ENCODE measurements around the gene EEF1G.
A peak's percentile ranks its signal among the peaks of the same experiment; 100 is the strongest.
"Not testable (repeated sequence)": the region's sequence is repeated elsewhere in the genome, so short reads cannot be mapped to it uniquely, and the experiment has no call there.

Gene EEF1G

GRCh38 chr11:62592146-62592815 is 18.6 kb upstream of the EEF1G start:
- H3K27ac ChIP-seq (ENCODE audit: low read depth, low read length), result peak overlapping the region; percentile 79
- H3K4me3 ChIP-seq (ENCODE audit: insufficient read depth, low read length, poor library complexity, severe bottlenecking), result peak overlapping the region; percentile 58
- 0 out of 2 replicates have a peak, but pooled peaks cover 3% of the 10 kb centered on the region for H3K36me3 ChIP-seq (ENCODE audit: low read length)
- H3K27me3 ChIP-seq (ENCODE audit: low read length), result no peaks in the 10 kb centered on the region
- H3K9me2 ChIP-seq (replicated peaks; ENCODE audit: insufficient read depth, low read length), result no peaks in the 10 kb centered on the region
- H3K79me2 ChIP-seq (ENCODE audit: insufficient read depth, low read length), result peaks cover 16% of the 10 kb centered on the region
- TF ChIP-seq CTCF (IDR thresholded peaks at IDR 0.05; ENCODE audit: insufficient read depth, low read length, poor library complexity, severe bottlenecking) (no peak), EZH2phosphoT487 (conservative IDR thresholded peaks at IDR 0.05; ENCODE audit: low read length) (no peak)
- no peaks in the 10 kb centered on the region for H4K20me1 ChIP-seq (ENCODE audit: low read depth, low read length)
- H2AFZ ChIP-seq (ENCODE audit: low read depth, low read length, severe bottlenecking), result peak overlapping the region; percentile 46
- H3K9ac ChIP-seq (ENCODE audit: low read length), result peak overlapping the region; percentile 73
- peaks cover 29% of the 10 kb centered on the region for H3F3A ChIP-seq (ENCODE audit: insufficient read depth)
- peak overlapping the region; percentile 83 for H3K4me2 ChIP-seq (ENCODE audit: low read depth, low read length, poor library complexity, severe bottlenecking)
- H3K9me3 ChIP-seq (ENCODE audit: insufficient read depth, low read length), result no peaks in the 10 kb centered on the region

GRCh38 chr11:62591448-62592145 is 17.9 kb upstream of the EEF1G start, which contains the start of gene TUT1:
Gene TUT1, minus strand, starts transcription at chr11:62591523. Its CDS starts 38 bp downstream, at chr11:62591485.
- peak within 1 kb of the TSS; percentile 92 for H3K9ac ChIP-seq (ENCODE audit: low read length)
- no peak for TF ChIP-seq CTCF (IDR thresholded peaks at IDR 0.05; ENCODE audit: insufficient read depth, low read length, poor library complexity, severe bottlenecking)
- H3K4me3 ChIP-seq (ENCODE audit: insufficient read depth, low read length, poor library complexity, severe bottlenecking), result peak within 1 kb of the TSS; percentile 99
- peak within 1 kb of the TSS; percentile 93 for H3K4me2 ChIP-seq (ENCODE audit: low read depth, low read length, poor library complexity, severe bottlenecking)
- H2AFZ ChIP-seq (ENCODE audit: low read depth, low read length, severe bottlenecking), result peak within 1 kb of the TSS; percentile 54
- H3K9me3 ChIP-seq (ENCODE audit: insufficient read depth, low read length), result no peaks in the 10 kb centered on the region
- H3K79me2 ChIP-seq (ENCODE audit: insufficient read depth, low read length), result peaks cover 16% of the 10 kb centered on the region
- 0 out of 2 replicates have a peak, but pooled peaks cover 3% of the 10 kb centered on the region for H3K36me3 ChIP-seq (ENCODE audit: low read length)
- no peaks in the 10 kb centered on the region for H3K9me2 ChIP-seq (replicated peaks; ENCODE audit: insufficient read depth, low read length)
- peaks cover 29% of the 10 kb centered on the region for H3F3A ChIP-seq (ENCODE audit: insufficient read depth)
- H4K20me1 ChIP-seq (ENCODE audit: low read depth, low read length), result no peaks in the 10 kb centered on the region
- no peaks in the 10 kb centered on the region for H3K27me3 ChIP-seq (ENCODE audit: low read length)
- H3K27ac ChIP-seq (ENCODE audit: low read depth, low read length), result peak within 1 kb of the TSS; percentile 79

- Histone ChIP-seq H3K9me2 (replicated peaks; ENCODE audit: insufficient read depth, low read length) (no peaks in the 10 kb centered on the region), H3K27ac (ENCODE audit: low read depth, low read length) (no peak overlapping the region), H3F3A (ENCODE audit: insufficient read depth) (peaks cover 15% of the 10 kb centered on the region), H3K27me3 (ENCODE audit: low read length) (no peaks in the 10 kb centered on the region), H4K20me1 (ENCODE audit: low read depth, low read length) (no peaks in the 10 kb centered on the region), H3K9ac (ENCODE audit: low read length) (0 out of 2 replicates have a peak overlapping the region, but pooled peaks have one; percentile 4), H2AFZ (ENCODE audit: low read depth, low read length, severe bottlenecking) (no peak overlapping the region), H3K9me3 (ENCODE audit: insufficient read depth, low read length) (no peaks in the 10 kb centered on the region), H3K4me3 (ENCODE audit: insufficient read depth, low read length, poor library complexity, severe bottlenecking) (no peak overlapping the region), H3K4me2 (ENCODE audit: low read depth, low read length, poor library complexity, severe bottlenecking) (peak overlapping the region; percentile 93), H3K79me2 (ENCODE audit: insufficient read depth, low read length) (peaks cover 24% of the 10 kb centered on the region), H3K36me3 (ENCODE audit: low read length) (peaks cover 8% of the 10 kb centered on the region; the same call in 1 of the 2 replicates)
- peak; percentile 52 for TF ChIP-seq CTCF (IDR thresholded peaks at IDR 0.05; ENCODE audit: insufficient read depth, low read length, poor library complexity, severe bottlenecking)
- TF ChIP-seq EZH2phosphoT487 (conservative IDR thresholded peaks at IDR 0.05; ENCODE audit: low read length), result no peak
These were observed 15.4 kb upstream of the EEF1G start for GRCh38 chr11:62588966-62589637.

GRCh38 chr11:62585356-62585755 is 11.7 kb upstream of the EEF1G start:
- not testable (repeated sequence) for H3K36me3 ChIP-seq (ENCODE audit: low read length); H3K9ac ChIP-seq (ENCODE audit: low read length); H3F3A ChIP-seq (ENCODE audit: insufficient read depth); H4K20me1 ChIP-seq (ENCODE audit: low read depth, low read length); H3K4me3 ChIP-seq (ENCODE audit: insufficient read depth, low read length, poor library complexity, severe bottlenecking); H2AFZ ChIP-seq (ENCODE audit: low read depth, low read length, severe bottlenecking); H3K9me3 ChIP-seq (ENCODE audit: insufficient read depth, low read length); H3K27me3 ChIP-seq (ENCODE audit: low read length); H3K27ac ChIP-seq (ENCODE audit: low read depth, low read length); H3K9me2 ChIP-seq (replicated peaks; ENCODE audit: insufficient read depth, low read length); H3K4me2 ChIP-seq (ENCODE audit: low read depth, low read length, poor library complexity, severe bottlenecking)
- H3K79me2 ChIP-seq (ENCODE audit: insufficient read depth, low read length), result peaks cover 19% of the 10 kb centered on the region

GRCh38 chr11:62581735-62582134 is 8.0 kb upstream of the EEF1G start:
- H3K27ac ChIP-seq (ENCODE audit: low read depth, low read length); H3K9me2 ChIP-seq (replicated peaks; ENCODE audit: insufficient read depth, low read length); H3F3A ChIP-seq (ENCODE audit: insufficient read depth); H3K9ac ChIP-seq (ENCODE audit: low read length); H3K9me3 ChIP-seq (ENCODE audit: insufficient read depth, low read length); H2AFZ ChIP-seq (ENCODE audit: low read depth, low read length, severe bottlenecking); H4K20me1 ChIP-seq (ENCODE audit: low read depth, low read length); H3K4me3 ChIP-seq (ENCODE audit: insufficient read depth, low read length, poor library complexity, severe bottlenecking); H3K27me3 ChIP-seq (ENCODE audit: low read length); H3K36me3 ChIP-seq (ENCODE audit: low read length); H3K4me2 ChIP-seq (ENCODE audit: low read depth, low read length, poor library complexity, severe bottlenecking): not testable (repeated sequence)
- H3K79me2 ChIP-seq (ENCODE audit: insufficient read depth, low read length), result peaks cover 12% of the 10 kb centered on the region; the same call in 1 of the 2 replicates

Measured in SU-DHL-6 (cell line).